HG02840 (cell line): Measurements from ENCODE around the gene DPYSL3.

Experiments used
- ATAC-seq: cut with Tn5 transposase; IDR thresholded peaks from one replicate; pipeline ENCODE4 v1.9.1; 2021; ENCODE audit warnings: mild to moderate bottlenecking, moderate library complexity, moderate number of reproducible peaks; ENCODE audit not compliant: unreplicated experiment, low FRiP score

DPYSL3 gene

DNA sequence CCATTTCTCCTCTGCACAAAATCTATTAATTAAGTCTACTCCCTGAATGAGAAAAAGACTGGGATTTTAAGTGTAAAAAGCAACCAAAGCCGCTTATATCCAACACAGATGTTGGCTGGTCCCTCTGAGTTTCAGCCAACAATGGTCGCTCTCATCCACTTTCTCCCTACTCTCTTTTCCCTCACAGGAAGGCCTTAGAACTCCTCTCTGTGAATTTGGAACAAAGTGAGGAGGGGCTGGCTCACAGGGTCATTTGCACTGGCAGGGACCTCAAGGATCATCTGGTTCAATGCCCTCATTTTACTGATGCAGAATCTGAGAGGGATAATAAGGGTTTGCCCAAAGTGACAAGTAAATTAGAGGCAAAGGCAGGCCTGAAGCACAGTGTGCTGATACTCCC, 64.0 kb downstream of the DPYSL3 start:
- ATAC-seq: no peak

DNA sequence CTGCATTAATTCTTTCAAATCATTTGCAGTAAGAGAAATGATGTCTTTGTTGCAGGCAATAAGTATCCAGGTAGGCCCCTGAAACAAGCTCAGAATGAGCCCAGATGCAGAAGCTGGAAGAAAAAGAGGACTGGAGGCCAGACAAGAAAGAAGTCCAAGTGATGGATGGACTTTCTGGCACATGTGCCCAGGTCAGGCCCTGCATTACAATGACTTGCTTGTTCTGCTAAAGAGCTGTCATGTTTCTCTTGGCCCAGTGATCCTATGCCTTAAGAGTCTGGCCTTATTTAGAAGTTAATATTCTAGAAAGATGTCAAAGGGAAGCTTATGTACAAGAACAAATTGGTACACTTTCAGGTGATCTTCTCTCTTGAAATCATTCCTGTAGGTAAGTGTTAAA, 64.8 kb downstream of the DPYSL3 start:
- no peak for ATAC-seq

DNA sequence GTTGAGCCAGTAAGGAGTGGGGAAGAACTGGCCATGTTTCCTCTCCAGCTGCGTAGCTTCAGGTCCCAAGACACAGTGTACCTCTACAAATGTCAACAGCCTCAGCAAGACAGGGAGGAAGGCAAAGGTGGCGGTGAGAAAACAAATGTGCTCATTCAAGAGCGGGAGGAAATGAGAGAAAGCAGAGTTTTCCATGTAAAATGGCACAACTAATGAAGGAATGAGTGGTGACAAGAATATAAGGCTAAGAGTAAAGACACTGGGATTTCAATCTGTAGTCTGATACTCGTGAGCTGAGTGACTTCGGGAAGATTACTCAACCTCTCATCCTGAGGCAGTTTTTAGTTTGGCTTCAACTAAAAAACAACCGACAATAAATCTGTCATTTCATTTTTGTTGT, 67.6 kb downstream of the DPYSL3 start:
- ATAC-seq: no peak

DNA sequence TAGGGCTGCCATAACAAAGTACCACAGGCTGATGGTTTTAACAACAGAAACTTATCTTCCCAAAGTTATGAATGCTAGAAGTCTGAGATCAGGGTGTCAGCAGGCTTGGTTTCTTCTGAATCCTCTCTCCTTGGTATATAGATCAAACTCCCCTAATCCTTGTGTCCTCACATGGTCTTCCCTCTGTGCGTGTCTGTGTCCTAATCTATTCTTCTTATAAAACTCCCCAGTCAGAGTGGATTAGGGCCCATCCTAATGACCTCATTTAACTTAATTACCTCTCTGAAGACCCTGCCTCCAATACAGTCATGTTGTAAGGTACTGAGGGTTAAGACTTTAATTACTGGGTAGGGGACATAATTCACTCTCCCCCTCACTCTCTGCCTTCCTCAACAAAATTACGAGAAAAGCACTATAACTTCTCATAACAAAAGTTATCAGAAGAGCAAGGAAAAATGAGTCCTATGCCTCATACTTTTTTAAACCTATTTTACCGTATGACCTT, 68.6 kb downstream of the DPYSL3 start:
- no peak for ATAC-seq

DNA sequence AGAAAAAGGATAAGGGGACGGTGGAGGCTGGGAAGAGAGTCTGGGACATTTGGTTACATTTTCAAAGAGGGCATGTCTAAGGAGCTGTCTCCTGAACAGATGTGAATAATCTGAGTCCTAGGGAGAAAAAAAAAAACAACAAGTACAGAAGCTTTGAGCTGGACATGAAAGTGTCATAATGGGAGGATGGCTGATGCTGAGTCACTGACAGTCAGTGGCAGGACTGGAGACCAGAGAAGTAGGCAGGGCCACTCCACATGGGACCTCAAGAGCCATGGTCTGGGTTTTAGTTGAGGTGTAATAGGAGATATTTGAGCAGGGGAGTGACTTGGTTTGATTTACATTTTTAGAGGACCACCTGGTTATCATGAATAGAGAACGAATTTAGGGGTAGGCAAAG, 70.6 kb downstream of the DPYSL3 start:
- ATAC-seq: no peak

DNA sequence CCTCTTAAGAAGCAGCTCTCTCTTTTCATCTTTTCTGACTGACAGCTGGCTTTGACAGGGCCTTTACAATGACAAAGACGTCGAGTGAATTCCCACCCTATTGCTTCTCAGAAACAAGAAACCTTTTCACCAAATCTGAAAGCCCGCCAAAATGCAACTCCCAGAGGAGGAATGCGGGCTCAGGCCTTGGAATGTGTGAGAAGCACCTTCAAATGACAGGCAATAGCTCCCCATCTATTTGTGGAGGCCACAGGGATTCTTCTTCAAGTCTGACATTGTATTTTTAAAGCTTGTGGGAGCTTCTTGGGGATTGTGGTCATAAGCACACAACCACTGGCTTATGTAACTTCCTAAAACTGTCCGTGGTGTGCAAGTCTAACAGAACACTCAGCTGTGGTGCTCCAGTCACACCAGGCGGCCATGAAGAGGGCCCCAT, 72.7 kb downstream of the DPYSL3 start:
- ATAC-seq: no peak

DNA sequence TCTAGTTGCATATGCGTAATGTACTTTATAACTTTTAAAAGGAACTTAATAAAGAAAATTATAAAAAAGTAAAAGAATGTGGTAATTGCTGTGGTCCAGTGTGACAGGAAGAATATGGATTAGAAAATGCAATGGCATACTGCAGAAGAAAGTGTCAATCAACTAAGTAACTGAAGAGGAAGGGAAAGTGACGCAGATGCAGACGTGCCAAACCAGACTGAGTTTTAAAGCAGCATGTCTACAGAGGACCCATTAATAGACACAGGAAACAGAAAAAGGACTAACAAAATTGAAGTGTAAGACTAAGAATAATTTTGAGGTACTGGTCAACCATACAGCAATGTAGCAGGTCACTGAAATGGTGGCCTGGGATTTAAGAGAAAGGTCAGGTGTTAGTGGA, 73.3 kb downstream of the DPYSL3 start:
- ATAC-seq: no peak

DNA sequence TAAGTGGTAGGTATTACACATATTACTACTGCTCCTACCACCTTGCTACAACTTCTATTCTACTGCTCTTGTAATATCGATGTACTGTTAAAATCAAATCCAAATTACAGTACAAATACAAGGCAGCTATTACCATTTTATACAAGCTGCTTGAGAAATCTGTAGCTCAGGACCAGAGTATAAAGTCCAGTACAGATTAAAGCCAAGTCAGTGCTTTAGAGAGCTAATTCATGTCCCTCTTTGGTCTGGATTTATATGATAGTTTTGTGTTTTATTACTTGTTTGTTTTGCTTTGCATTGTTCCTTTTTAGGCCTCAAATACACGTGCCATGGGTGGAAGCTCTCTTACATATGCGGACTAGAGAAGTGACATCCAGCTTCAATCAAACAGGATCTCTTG, 75.8 kb downstream of the DPYSL3 start:
- ATAC-seq: no peak

DNA sequence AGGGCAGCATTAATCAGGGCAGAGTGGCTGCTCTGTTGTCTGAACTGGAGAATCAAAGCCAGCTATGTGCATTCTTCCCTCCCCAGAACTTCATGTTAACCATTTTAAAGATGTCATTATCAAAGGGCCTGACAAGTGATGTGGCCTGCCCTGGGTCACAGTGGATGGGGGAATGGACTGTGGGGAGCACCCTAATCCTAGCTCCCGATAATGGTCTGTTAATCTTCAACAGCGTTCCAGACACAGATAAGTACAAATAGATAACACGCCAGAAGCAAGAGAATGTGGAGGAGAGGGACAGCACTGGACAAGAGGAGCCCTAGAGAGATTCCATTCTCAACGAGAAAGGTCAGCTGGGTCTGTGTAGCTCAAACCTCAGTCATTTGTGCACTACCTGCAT, 77.5 kb downstream of the DPYSL3 start:
- ATAC-seq: no peak

DNA sequence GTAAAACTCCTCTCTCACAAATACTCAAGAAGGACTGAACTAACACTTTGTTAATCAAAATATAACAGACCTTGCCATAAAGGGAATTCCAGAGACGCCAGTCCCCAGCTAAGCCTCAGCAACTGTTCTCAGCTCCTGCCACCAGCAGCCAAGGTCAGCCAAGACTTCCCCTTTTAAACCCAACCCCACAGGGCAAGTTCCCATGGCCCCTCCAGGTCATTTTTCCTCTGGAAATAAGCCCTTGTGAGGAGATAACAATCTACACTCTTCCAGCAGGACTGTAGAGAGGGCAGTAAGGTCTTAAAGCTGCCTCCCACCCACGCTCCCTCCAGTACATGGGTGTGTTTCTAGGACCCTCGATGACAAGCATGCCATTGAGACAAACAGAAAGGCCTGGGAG, 78.3 kb downstream of the DPYSL3 start:
- ATAC-seq: no peak

DNA sequence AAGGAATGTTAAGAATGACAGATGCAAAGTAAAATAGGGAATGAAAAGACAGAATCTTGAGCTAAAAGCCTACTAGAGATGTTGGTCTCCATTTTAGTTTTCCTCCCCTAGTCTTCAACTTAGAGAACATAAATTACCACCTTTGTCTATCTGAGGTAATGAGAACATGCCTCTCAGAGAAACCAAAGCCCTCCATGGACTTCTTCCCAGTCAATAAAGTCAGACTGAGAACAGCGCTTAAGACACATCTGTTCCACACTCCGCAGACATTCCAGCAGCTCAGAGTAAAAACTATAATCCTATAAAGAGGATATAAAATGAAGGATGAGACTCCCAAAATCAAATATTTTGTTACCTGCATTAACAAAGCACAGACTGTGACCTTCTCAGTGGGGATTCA, 79.2 kb downstream of the DPYSL3 start:
- no peak for ATAC-seq

DNA sequence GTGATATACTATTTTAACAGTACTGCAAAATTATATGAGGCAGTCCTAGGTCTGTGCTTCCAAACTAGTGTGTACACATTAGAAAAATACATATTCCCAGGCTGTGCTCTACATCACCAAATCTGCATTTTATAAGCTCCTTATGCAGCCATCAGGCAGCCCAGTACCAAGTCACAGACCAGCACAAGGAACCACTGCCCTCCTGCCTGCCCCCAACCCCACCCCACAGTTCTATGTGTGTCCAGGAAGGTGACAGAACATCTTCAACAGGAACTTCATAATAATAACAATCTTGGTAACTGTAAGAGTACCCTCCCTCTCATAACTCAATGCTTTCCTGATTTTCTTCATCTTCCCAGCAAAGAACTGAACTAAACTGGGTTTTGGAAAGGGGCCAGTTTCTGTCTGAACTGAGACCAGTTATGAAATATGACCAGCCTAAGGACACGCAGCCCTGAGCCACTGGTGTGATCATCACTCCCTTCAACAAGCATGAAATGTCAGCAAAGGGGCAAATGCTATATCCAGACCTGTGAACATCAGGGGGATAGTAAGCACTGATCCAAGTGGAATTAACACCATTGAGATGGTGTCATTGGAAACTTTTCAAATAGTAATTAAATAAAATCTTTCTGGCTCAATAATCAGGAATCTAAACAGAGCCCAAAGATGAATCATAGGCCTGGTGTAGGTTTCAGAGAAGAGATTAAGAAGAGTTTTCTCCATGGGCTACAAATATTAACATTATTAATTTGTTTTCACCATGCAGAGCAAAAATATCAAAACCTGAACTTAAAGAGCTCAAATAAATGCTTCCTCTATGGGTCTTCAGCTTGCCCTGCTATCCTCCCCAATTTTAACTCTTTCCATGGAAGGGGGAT, 82.1 kb downstream of the DPYSL3 start:
- ATAC-seq: no peak

DNA sequence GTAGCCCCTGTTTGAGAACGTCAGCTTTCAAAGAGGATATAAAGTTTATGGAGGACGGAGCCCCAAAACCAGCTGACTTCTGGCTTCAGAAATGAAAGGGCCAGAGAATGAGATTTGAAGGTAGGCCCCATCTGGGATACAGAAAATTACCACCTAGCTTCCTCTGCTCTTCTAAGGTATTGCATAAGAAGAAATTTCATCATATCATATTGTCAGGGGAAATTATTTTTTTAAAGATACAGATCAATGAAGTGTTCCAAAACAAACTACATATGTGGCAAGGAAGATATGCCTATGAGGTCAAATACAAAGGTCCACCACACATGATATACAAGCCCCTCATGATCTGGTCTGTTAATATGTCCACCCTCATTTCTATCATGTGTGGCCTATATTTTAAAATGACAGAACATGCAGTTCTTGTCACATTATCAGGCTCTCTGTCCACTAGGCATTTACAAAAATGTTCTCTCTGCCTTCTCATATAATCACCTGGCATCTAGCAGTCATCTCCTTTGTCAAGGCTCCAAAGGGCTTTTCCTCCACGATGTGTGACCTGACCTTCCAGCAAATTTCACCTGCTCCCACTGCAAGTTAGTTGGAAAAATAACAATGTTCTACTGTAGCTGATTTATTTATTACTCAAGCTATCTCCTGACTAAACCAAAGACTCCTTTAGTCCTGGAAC, 83.1 kb downstream of the DPYSL3 start:
- ATAC-seq: no peak

DNA sequence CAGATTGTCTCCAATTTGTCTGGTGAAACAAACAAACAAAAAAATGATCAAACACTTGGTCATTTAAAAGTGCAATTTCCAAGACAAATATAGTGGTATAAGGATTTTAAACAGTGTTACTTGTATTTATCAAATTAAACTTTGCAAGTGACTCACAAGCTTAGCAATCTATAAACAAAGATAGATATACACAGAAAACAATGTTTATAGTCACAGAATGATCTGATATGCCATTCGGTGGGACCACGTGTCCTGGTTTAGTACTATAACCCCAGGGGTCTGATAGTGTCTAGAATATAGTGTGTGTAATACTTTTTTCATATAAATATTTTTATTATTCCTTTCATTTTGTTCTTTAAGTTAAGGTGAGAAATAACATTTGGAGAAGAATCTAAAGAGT, 91.3 kb downstream of the DPYSL3 start:
- no peak for ATAC-seq

DNA sequence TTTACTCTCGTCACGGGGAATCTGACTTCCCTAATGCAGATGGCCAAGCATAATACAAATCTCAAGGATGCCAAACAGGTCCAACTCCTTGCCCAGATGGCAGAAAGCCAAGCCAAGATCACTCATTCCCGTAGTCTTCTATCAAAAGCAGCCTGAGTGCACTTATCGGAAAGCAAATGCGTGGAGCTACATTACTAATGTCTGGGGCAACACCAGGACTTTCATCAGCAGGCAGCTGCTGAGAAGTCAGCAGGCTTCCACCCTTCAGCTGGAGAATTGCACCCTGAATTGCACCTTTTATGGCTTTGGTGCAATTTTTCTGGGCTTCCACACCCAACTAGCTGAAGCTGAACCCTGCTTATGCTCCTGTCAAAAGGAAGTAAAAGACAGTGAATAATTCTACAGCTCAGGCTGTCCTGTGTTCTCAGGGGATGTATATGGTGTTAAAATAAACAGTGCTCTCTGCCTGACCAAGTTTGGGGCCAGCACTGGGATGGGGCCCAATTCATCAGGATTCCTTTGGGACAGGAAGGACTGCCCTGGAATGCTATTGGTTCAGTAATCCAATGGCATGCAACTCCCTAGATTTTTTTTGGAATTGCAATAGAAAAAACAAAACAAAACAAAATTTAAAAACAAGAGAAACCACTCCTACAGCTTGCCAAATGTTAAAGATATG, 92.6 kb downstream of the DPYSL3 start:
- ATAC-seq: no peak

DNA sequence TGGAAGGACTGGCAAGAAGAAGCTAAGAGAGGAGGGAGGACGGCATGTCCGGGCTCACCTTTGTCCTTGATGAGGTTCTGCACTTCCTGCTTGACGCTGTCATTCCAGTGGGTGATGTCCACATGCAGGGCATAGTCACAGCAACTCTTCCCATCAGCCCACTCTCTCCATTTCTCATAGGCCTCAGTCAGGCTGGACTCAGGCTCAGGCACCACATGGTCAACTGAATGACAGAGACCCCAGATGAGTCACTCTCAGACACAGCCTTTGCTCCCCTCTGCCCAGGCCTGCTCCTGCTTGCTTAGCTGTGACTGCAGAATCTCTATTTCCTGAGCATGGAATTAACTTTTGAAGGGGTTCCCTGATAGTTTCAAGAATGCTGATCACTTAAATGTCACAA, 94.2 kb downstream of the DPYSL3 start:
- ATAC-seq: no peak

DNA sequence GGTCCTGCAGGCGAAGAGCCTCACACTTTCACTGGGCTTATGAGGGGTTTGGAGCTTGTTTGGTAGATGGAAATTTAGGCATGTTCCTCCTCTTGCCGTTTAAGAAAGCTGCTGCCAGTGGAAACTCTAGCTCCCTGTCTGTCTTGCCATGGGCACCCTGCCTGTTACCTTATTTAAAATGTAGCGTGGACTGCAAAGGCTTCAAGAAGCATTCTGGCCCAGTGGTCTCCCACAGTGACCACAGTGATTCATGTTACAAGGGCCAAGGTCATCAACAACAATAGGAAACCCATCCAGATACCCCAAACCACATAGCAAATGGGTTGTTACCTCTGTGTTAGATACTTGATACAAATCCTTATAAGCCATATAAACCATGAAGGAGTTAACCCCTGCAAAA, 96.6 kb downstream of the DPYSL3 start:
- ATAC-seq: no peak

DNA sequence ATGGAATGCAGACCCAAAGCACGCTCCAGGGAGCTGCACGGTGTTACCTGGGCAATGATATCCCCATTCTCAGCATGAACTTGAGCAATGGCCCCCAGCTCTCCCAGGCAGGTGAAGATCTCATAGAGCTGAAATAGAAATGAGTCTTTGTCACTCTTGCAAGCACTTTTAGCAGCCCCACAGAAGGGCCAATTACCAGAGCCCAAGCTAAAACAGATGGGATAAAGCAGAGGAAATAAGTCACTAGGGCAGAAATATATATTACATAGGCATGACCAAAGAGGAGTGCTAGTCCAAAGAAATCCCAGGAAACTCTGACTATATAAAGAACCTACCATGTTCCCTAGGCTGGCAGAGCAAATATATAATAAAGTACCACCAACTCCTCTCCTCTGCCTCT, 97.3 kb downstream of the DPYSL3 start:
- ATAC-seq: no peak

DNA sequence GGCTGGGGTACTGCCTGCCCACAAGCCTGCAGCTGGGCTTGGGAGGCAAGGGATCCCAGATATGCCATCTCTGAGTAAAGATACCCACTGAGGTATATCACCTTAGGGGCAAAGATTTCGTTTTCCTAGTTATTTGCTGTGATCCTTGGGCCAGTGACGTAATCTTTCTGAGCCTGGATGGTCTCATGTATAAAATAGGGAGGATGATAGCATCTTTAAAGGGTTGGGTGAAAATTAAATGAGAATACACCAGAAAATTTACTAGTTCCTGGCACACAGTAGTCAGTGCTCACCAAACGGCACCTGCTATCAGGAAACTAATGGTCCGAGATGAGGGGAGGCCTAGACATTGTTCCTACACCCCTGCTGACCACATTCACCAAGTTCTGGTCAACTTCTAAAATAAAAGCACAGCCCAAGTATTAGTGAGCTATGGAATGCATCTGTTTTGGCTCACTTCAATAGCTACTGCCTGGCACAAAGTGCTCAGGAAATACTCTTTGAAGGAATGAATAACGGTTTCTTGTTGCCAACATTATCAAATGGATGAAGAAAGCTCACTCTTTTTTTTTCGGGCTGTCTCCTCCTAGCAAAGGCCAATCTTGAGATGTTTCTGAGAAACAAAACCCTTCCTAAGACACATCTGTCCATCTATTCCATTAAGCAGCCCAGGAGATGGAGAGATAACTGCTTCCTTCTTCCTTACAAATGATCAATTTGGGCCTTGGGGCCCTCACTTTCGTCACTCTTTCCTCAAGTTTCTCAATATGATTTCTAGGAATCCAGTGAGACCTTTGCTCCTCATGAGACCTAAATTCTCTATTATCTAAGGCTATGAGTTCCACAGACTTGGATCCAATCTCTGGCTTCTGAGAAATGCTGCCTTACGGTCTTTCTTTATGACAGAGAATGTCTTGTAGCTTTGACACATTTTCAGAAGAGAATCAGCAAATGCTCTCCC, 98.2 kb downstream of the DPYSL3 start:
- no peak for ATAC-seq
